GM23338 (cell line): ENCODE results near the gene SVIL.

Experiments
- CREB1 ChIP-seq: fragments of 250-450 bp; sonication (Bioruptor Pico); IDR thresholded peaks from 2 replicates; pipeline ENCODE4 v1.5.0; 2020; ENCODE audit warnings: low read depth, mild to moderate bottlenecking, moderate library complexity
- CTCF ChIP-seq, 2 experiments: fragments of 200-600 bp in 1 of 2; sonication (generic) in 1 of 2; conservative IDR thresholded peaks; 2 replicates each; pipeline versions ENCODE4 v1.5.1 to v1.6.1; 2016 to 2017; ENCODE audit warnings: antibody characterized with exemption in 2 of 2, low read depth in 2 of 2, mild to moderate bottlenecking in 2 of 2, moderate library complexity in 1 of 2
- EZH2 ChIP-seq: fragments of 200-600 bp; sonication (generic); IDR thresholded peaks from one replicate; pipeline ENCODE4 v1.8.0; 2017; ENCODE audit warnings: antibody characterized with exemption, mild to moderate bottlenecking, low read depth; ENCODE audit not compliant: unreplicated experiment
- EZH2phosphoT487 ChIP-seq: fragments of 200-600 bp; sonication (generic); IDR thresholded peaks from one replicate; pipeline ENCODE4 v1.8.1; 2018; ENCODE audit warnings: antibody characterized with exemption; ENCODE audit not compliant: unreplicated experiment
- JUNB ChIP-seq: IDR thresholded peaks from one replicate; pipeline ENCODE4 v1.6.1; 2016; ENCODE audit warnings: antibody characterized with exemption; ENCODE audit not compliant: unreplicated experiment
- NANOG ChIP-seq: IDR thresholded peaks from 2 replicates; pipeline ENCODE4 v1.6.1; 2016; ENCODE audit warnings: antibody characterized with exemption, borderline replicate concordance
- POLR2AphosphoS5 ChIP-seq: IDR thresholded peaks from 2 replicates; pipeline ENCODE4 v1.6.1; 2016; ENCODE audit warnings: antibody characterized with exemption, low read depth
- REST ChIP-seq: IDR thresholded peaks from one replicate; pipeline ENCODE4 v1.6.1; 2018; ENCODE audit warnings: antibody characterized with exemption; ENCODE audit not compliant: unreplicated experiment
- STAT1 ChIP-seq: IDR thresholded peaks from one replicate; pipeline ENCODE4 v1.6.1; 2016; ENCODE audit warnings: antibody characterized with exemption; ENCODE audit not compliant: unreplicated experiment

- TF ChIP-seq CTCF (conservative IDR thresholded peaks at IDR 0.05; ENCODE audit: low read depth in 2 of 2) (no peak), EZH2 (no peak), EZH2phosphoT487 (no peak), JUNB (no peak), NANOG (no peak), POLR2AphosphoS5 (no peak), REST (no peak), CREB1 (CRISPR knock-in tag) (no peak), STAT1 (no peak)
These were observed 33.9 kb upstream of the SVIL start for GRCh38 chr10:29668628-29669027.
